Fibroblast of the aortic adventitia (primary cell): ENCODE results near the gene INTS6. TPM values are rescaled to one million over a fixed set of nuclear protein-coding genes. Genes with fewer than 3 reads are reported as not detected.
A peak's percentile ranks its signal among the peaks of the same experiment; 100 is the strongest.

ENCODE experiments used
- DNase-seq: peaks from one replicate; pipeline ENCODE4 v3.0.0-alpha.2; 2010; ENCODE audit warnings: low read depth
- H3K4me3 ChIP-seq: 2 replicates; pipeline ENCODE4 v1.5.1; 2011; ENCODE audit warnings: low read depth, mild to moderate bottlenecking, control low read depth, low read length, moderate library complexity
- total RNA-seq: library from RNA; depleted of rRNA; stranded (reverse); fragments of >200 nt; gene quantifications from 2 replicates; pipeline ENCODE4 v1.2.3, GENCODE V29; 2012; ENCODE audit warnings: low replicate concordance
- TF ChIP-seq, protein P1 (sequence below): IDR thresholded peaks from 2 replicates; pipeline ENCODE4 v1.5.1; 2011; ENCODE audit warnings: mild to moderate bottlenecking, low read length, control low read depth, inconsistent platforms; ENCODE audit not compliant: insufficient read depth

INTS6 gene
- total RNA-seq, 1 donor, result 41.1 TPM

GRCh38 chr13:51457086-51457815, 4.4 kb upstream of the INTS6 start:
- no peak overlapping the region for H3K4me3 ChIP-seq
- no peak for DNase-seq
- TF ChIP-seq, protein P1, sequence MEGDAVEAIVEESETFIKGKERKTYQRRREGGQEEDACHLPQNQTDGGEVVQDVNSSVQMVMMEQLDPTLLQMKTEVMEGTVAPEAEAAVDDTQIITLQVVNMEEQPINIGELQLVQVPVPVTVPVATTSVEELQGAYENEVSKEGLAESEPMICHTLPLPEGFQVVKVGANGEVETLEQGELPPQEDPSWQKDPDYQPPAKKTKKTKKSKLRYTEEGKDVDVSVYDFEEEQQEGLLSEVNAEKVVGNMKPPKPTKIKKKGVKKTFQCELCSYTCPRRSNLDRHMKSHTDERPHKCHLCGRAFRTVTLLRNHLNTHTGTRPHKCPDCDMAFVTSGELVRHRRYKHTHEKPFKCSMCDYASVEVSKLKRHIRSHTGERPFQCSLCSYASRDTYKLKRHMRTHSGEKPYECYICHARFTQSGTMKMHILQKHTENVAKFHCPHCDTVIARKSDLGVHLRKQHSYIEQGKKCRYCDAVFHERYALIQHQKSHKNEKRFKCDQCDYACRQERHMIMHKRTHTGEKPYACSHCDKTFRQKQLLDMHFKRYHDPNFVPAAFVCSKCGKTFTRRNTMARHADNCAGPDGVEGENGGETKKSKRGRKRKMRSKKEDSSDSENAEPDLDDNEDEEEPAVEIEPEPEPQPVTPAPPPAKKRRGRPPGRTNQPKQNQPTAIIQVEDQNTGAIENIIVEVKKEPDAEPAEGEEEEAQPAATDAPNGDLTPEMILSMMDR, result no peak

DNA sequence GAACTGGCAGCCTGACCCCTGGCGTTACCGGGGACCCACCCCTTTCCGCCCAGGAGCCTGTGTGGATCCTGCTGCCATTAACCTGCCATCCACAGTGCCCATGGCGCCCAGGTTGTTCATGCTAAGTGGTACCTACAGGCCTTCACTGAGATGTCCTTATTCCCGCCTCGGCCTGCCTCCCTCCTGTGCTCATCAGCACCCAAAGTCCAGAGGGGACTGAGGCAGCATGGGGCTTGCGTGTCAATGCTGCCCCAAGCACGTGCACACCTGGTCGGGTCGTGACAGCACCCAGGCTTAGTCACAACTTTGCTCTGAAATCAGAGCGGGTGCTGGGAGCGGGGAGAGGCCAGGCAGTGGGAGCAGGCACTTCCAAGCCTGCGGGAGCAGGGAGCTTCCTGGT, 3.7 kb upstream of the INTS6 start:
- TF ChIP-seq, protein P1, result no peak
- no peak overlapping the region for H3K4me3 ChIP-seq
- DNase-seq, result no peak

DNA sequence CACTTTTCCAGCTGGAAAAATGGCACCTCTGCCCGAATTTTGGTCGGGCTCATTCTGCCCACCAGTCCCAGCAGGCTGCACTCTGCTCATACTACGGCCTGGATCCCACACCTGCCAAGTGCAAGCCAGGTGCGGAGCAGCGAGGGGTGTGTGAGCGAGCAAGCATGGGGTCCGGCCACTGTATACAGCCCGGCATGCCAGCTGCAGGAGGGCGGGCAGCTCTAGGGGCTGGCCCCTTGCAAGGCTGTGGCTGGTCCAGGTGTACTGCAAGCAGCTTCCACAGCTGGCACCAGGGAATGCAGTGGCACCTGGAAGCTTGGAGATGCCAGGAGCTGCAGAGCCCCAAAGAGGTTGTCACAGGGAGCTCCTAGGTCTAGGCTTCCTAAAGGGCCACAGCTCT, 2.7 kb upstream of the INTS6 start:
- no peak overlapping the region for H3K4me3 ChIP-seq
- TF ChIP-seq, protein P1, result no peak

GRCh38 chr13:51453959-51454703, 1.3 kb upstream of the INTS6 start:
- TF ChIP-seq, protein P1, result no peak
- DNase-seq, result peak; percentile 26
- H3K4me3 ChIP-seq, result peak overlapping the region; percentile 80

More for the DNA sequence above, 2.7 kb upstream of the INTS6 start:
- no peak for DNase-seq

DNA sequence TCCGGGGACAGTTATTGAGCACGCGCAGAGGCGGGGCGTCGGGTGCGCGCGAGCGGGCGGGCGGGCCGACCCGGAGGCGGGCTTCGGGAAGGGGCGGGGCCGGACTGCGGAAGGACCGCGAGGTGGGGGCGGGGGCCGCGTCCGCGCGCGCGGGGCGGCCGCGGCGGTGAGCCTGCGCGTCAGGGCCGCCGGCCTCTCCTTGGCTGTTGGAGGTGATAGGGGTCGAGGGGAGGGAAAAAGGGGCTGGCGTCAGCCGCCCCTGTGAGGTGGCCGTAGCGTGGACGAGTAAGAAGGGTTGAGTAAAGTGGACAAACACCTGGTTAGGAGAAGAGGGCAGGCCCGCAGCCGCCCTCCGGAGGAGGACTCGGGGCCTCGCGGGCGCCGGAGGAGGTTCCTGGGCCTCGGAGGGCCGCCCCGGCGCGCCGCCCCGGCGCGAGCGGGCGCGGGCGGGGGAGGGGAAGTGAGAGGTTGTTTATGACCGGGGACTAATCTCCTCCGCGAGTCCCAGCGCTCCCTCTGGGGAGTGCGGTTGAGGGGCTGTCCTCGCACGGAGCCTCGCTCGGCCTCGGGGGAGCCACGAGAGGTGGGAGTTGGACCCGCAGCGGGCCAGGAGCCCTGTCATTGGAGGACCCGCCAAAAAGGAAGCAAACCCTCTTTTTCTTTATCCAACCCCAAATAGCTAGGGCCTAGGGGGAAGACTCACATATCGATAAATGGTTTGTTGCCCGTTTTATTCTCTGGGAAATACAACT, 547 bp upstream of the INTS6 start:
- peak overlapping the region; percentile 80 for H3K4me3 ChIP-seq
- TF ChIP-seq, protein P1, result no peak
- no peak for DNase-seq

- peak overlapping the region; percentile 90 for H3K4me3 ChIP-seq
- peak; percentile 67 for DNase-seq
- TF ChIP-seq, protein P1, result no peak
Measured at GRCh38 chr13:51451467-51452360, 1.1 kb downstream of the INTS6 start.
